ENCODE data around the gene COX18.

The COX18 gene

GRCh38 chr4:73051625-73052024 is 17.9 kb downstream of the COX18 start:
- DNase-seq: no peak

- no peak for DNase-seq
Measured at GRCh38 chr4:73045879-73046278, 23.6 kb downstream of the COX18 start.

GRCh38 chr4:73037057-73037456 is 32.5 kb downstream of the COX18 start:
- no peak for DNase-seq

- DNase-seq: no peak
Measured at GRCh38 chr4:73036123-73036522, 33.4 kb downstream of the COX18 start.

DNA sequence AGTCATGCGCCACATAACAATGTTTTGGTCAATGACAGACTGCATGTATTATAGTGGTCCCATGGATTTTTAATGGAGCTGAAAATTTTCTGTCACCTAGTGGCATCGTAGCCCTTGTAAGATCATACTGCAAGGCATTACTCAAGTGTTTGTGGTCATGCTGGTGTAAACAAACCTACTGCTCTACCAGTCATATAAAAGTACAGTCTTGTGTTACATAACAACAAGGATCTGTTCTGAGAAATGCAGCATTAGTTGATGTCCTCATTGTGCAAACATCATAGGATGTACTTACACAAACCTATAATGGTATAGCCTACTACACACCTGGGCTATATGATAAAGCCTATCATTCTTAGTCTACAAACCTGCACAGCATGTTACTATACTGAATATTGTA is 34.6 kb downstream of the COX18 start:
- no peak for DNase-seq

DNA sequence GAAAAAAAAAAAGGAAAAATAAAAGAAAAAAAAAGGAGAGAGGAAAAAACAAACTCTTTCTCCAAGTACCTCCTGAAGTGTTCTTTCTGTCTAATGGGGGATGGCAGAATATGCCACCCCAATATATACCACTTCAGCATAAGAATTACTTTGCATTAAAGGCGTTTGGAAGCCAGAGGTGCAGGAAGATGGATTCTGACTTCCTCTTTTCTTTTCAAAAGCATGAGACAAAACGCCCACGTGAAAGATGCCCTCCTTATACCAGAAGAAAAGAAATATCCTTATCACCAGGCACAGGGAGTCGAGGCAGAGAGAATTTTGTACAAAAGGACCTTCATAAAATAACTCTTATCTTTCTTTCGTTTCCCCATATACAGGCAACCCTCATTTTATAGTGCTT is 40.9 kb downstream of the COX18 start:
- DNase-seq: no peak

GRCh38 chr4:73021634-73022033 is 47.9 kb downstream of the COX18 start:
- DNase-seq: no peak

- no peak for DNase-seq
Measured at GRCh38 chr4:73019462-73020047, 50.0 kb downstream of the COX18 start.

DNA sequence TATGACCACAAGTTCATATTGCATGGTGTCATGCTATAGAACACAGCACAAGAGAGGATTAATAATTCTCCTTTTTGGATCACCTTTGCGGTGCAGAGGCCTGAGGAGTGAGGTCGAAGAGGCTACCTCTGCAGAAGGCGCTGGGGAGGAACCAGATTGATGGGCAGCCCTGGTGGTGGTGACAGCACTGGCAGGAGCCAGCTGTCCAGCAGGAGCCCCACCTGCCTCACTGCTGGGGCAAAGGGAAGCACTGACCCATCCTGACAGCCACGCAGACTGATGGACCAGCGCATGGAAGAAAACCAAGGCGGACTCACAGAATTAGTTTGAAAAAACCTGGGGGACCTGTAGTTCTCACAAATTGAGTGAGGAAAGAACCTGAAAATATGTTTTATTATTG is 50.9 kb downstream of the COX18 start:
- DNase-seq: no peak

DNA sequence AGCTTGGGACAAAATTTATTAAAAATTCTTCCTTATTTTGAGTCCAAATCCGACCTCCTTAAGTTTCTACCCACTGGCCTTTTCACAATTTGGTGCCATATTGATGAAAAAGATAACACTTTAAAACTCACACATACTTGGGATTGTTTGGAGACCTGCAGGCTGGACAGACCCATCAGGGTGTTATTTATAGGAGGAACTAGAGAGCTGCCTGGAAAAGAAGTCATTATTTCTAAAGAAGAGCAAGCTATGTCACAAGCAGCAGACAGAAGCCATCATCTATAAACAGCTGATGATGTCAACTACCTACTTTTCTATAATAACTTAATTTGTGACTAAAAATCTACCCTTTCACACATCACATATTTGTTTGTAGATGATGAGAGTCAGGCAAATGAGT is 56.2 kb downstream of the COX18 start:
- DNase-seq: no peak

DNA sequence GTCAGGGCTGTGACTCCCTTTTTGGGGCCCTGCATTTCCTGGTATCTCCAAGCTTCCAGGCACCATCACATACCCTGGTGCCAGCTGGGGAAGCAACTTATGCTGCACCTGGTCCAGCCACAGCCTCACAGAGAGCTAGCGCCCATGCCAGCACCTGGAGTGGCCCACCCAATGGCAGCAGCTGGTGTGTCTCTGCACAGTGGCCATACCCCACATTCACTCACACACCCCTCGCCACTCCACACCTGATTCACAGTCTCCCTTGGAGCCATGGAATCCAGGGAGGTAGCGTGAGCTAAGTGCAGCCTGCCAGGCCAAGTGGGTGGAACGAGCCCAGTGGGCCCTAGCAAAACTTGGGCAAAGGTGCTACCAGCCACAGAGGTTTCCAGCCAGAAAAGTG is 56.8 kb downstream of the COX18 start:
- DNase-seq: no peak

- DNase-seq: no peak
Measured at GRCh38 chr4:73011629-73011985, 57.9 kb downstream of the COX18 start.

- no peak for DNase-seq
Measured at GRCh38 chr4:73010789-73011628, 58.5 kb downstream of the COX18 start.

GRCh38 chr4:73007526-73008100 is 61.9 kb downstream of the COX18 start:
- no peak for DNase-seq

GRCh38 chr4:73006286-73006990 is 63.1 kb downstream of the COX18 start:
- no peak for DNase-seq

DNA sequence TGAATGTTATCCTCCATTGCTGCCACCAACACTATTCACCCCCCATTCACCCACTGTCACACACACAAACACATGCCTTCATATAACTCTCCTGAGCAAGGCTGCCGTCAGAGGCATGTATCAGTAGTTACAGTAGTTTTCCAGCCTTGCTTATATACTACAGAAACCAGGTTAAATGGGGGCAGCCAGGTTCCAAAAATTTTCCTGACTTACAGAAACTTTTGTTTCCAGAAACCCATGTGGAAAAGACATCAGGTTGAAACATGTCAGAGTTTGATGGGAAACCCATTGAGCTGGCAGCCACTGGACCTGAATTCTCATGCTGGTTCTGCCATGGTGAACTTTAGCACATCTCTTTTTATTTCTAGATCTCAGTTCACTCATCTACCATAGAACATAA is 64.0 kb downstream of the COX18 start:
- no peak for DNase-seq

All from stimulated activated CD4-positive, alpha-beta T cell treated with anti-CD3 and anti-CD28 coated beads, Interleukin-2, amount 100 ng/mL, for 24 hours (primary cell).